HEK293T (cell line): ENCODE results near the gene NINJ2.
A peak's percentile ranks its signal among the peaks of the same experiment; 100 is the strongest.

ENCODE experiments used
- CTCF ChIA-PET: fragments of 350-600 bp; formaldehyde crosslinking; extraction: SDS; loops from one replicate; lab custom pipeline; 2021; ENCODE audit warnings: antibody characterized with exemption, inconsistent platforms; lab: Yijun Ruan, JAX
- POLR2A ChIA-PET: fragments of 350-600 bp; formaldehyde crosslinking; extraction: SDS; loops from one replicate; lab custom pipeline; 2020; ENCODE audit warnings: antibody characterized with exemption, inconsistent platforms; lab: Yijun Ruan, JAX
- DNase-seq: peaks from one replicate; pipeline ENCODE4 v3.0.0; 2012; ENCODE audit warnings: mixed read lengths; ENCODE audit errors: extremely low spot score
- ARNT ChIP-seq: fragments of 450-650 bp; IDR thresholded peaks from 2 replicates; pipeline ENCODE4 v1.6.1; 2017; ENCODE audit warnings: mild to moderate bottlenecking
- BHLHE40 ChIP-seq: fragments of 450-650 bp; IDR thresholded peaks from 2 replicates; pipeline ENCODE4 v1.6.1; 2016; ENCODE audit warnings: mild to moderate bottlenecking, moderate library complexity, borderline replicate concordance
- CTBP1 ChIP-seq: fragments of 450-650 bp; IDR thresholded peaks from 2 replicates; pipeline ENCODE4 v1.6.1; 2016; ENCODE audit warnings: borderline replicate concordance
- ELF4 ChIP-seq: fragments of 450-650 bp; IDR thresholded peaks from 2 replicates; pipeline ENCODE4 v1.6.1; 2017; ENCODE audit warnings: antibody characterized with exemption
- FOXA1 ChIP-seq: fragments of 450-650 bp; IDR thresholded peaks from 2 replicates; pipeline ENCODE4 v1.6.1; 2016; ENCODE audit warnings: mild to moderate bottlenecking
- FOXK2 ChIP-seq: fragments of 450-650 bp; IDR thresholded peaks from 2 replicates; pipeline ENCODE4 v1.6.1; 2016; ENCODE audit warnings: mild to moderate bottlenecking
- FOXM1 ChIP-seq: fragments of 450-650 bp; IDR thresholded peaks from 2 replicates; pipeline ENCODE4 v1.6.1; 2017; ENCODE audit warnings: mild to moderate bottlenecking, borderline replicate concordance
- HDGF ChIP-seq: fragments of 450-650 bp; IDR thresholded peaks from 2 replicates; pipeline ENCODE4 v1.6.1; 2017; ENCODE audit warnings: antibody characterized with exemption, borderline replicate concordance
- L3MBTL2 ChIP-seq: fragments of 450-650 bp; conservative IDR thresholded peaks from 2 replicates; pipeline ENCODE4 v1.6.1; 2016; ENCODE audit warnings: mild to moderate bottlenecking
- LEF1 ChIP-seq: fragments of 450-650 bp; IDR thresholded peaks from 2 replicates; pipeline ENCODE4 v1.6.1; 2017; ENCODE audit warnings: mild to moderate bottlenecking, borderline replicate concordance
- NFRKB ChIP-seq: fragments of 450-650 bp; IDR thresholded peaks from 2 replicates; pipeline ENCODE4 v1.6.1; 2016; ENCODE audit warnings: mild to moderate bottlenecking, moderate library complexity
- SP1 ChIP-seq: fragments of 450-650 bp; IDR thresholded peaks from 2 replicates; pipeline ENCODE4 v1.6.1; 2017
- SUZ12 ChIP-seq: fragments of 450-650 bp; IDR thresholded peaks from 2 replicates; pipeline ENCODE4 v1.6.1; 2016; ENCODE audit warnings: mild to moderate bottlenecking
- TARDBP ChIP-seq: fragments of 450-650 bp; IDR thresholded peaks from 2 replicates; pipeline ENCODE4 v1.6.1; 2016
- ZNF384 ChIP-seq: fragments of 450-650 bp; IDR thresholded peaks from 2 replicates; pipeline ENCODE4 v1.6.1; 2016
- TF ChIP-seq, protein P1 (sequence below): fragments of 450-650 bp; IDR thresholded peaks from 2 replicates; pipeline ENCODE4 v1.6.1; 2016

NINJ2 gene

DNA sequence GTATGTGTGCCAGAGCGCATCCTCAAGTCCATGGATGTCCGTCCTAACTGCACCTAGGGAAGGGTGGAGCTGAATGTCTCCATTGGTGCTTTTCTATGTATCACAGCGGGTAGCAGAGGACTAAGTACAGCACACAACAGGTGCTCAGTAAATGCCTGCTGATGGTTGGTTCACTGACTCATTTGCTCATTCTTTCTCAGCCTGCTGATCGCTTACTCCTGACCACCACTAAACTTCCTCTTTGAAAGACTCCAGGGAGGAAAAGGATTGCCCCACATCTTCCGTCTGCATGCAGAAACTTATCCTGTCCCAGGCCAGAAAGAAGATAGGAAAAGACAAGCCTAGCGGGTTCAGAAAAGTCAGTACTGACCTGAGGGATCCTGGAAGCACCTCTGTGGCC, 137.2 kb downstream of the NINJ2 start:
- ChIA-PET CTCF (no interaction called here), POLR2A (no interaction called here)
- DNase-seq, result no peak
- TF ChIP-seq FOXK2 (no peak), ARNT (no peak)

DNA sequence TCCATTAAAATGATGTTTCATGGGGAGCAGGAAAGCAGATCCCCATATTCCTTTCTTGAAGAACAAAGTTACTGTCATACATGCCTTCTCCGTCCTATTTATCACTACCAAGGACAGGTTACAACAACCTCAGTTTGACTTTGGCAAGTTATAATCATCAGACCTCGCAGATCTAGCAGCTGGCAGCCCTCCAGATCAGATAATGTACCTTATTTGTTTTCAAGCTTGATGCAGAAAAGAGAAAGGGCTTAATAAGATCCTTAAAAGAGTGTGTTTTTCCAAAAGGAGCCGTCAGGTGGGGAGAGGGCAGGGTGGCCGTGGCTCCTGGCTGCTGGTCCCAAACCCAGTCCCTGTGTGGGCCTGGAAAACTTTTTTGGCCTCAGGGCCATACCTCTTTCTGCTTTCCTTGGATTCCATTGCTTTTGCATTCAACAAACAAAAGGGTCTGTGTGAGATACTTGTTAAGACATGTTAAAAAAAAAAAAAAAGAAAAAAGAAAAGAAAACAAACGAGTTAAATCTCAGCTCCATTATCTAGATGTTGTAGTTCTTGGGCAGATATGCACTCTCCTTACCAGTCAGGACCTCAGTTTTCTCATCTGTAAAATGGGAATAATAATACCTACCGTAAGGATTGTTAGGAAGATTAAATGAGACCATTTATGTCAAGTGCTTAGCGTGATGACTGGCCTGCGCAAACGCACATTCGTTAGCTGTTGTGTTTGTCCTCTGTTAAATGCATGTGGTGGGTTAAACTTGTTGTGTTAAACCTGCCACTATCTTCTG, 138.9 kb downstream of the NINJ2 start:
- DNase-seq, result no peak
- TF ChIP-seq NFRKB, result no peak
- TF ChIP-seq BHLHE40, result no peak
- TF ChIP-seq TARDBP, result no peak
- no peak for TF ChIP-seq L3MBTL2
- TF ChIP-seq ZNF384, result no peak
- no peak for TF ChIP-seq LEF1
- no peak for TF ChIP-seq SUZ12
- TF ChIP-seq, protein P1, sequence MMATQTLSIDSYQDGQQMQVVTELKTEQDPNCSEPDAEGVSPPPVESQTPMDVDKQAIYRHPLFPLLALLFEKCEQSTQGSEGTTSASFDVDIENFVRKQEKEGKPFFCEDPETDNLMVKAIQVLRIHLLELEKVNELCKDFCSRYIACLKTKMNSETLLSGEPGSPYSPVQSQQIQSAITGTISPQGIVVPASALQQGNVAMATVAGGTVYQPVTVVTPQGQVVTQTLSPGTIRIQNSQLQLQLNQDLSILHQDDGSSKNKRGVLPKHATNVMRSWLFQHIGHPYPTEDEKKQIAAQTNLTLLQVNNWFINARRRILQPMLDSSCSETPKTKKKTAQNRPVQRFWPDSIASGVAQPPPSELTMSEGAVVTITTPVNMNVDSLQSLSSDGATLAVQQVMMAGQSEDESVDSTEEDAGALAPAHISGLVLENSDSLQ, result no peak
- no peak for TF ChIP-seq CTBP1
- TF ChIP-seq FOXA1, result no peak
- TF ChIP-seq FOXM1, result no peak
- no peak for TF ChIP-seq FOXK2
- TF ChIP-seq SP1, result no peak
- TF ChIP-seq HDGF, result no peak
- no peak for TF ChIP-seq ELF4
- TF ChIP-seq ARNT, result no peak
- POLR2A ChIA-PET, result no interaction called here
- CTCF ChIA-PET, result interaction anchor here (1.0 kb wide), 1 partner anchor 23 kb away, joined by 3 read pairs; no protein-coding TSS in a partner anchor

DNA sequence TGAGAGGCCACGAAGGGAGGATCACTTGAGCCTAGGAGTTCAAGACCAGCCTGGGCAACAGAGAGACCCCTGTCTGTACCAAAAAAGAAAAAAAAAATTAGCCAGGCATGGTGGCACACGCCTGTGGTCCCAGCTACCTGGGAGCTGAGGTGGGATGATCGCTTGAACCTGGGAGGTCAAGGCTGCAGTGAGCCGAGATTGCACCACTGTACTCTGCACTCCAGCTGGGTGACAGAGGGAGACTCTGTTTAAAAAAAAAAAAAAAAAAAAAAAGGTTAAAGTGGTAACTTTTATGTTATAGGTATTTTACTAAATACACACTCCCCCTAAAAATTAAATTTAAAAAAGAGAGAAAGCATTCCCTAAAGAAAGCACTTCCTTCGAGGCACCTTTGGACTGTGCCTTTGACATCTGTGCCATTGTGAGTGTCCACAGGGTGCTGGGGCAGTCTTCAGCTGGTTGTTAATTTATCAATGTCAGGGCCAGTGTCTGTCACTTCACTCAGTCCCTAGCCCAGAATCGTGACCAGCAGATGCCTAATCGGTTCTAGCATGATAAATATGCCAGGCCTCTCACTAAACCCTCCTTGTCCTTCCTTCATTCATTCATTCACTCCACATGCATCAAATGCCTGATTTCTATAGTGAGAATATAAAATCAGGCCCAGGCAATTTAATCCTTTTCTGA, 140.4 kb downstream of the NINJ2 start:
- TF ChIP-seq, protein P1, result peak; percentile 41; the same call in 1 of the 2 replicates
- no peak for TF ChIP-seq ARNT
- no peak for DNase-seq
- ChIA-PET CTCF (no interaction called here), POLR2A (no interaction called here)

DNA sequence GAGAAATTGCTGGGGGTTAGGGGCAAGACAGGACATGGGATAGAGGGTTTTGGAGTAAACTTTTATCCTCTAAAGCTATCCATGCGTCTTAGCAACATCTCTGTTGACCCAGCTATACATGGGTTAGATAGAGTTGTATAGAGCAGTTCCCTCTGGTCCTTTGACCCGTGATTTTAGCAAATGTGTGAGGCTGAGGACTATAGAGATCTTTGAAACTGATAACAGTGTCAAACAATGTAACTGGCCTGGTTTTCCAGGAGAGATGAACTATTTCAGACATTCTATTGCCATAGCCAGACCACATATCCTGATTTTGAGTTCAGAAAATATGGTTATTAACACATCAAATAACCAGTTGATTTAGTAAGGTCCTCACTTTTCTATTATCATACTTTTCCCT, 143.1 kb downstream of the NINJ2 start:
- POLR2A ChIA-PET, result interaction anchor here (0.8 kb wide), 1 partner anchor 13 kb away, joined by 3 read pairs; no protein-coding TSS in a partner anchor
- no peak for TF ChIP-seq FOXA1
- TF ChIP-seq, protein P1, result no peak
- no peak for TF ChIP-seq L3MBTL2
- TF ChIP-seq HDGF, result no peak
- no peak for TF ChIP-seq ELF4
- no peak for TF ChIP-seq BHLHE40
- no peak for TF ChIP-seq ZNF384
- TF ChIP-seq FOXM1, result no peak
- no peak for TF ChIP-seq SP1
- TF ChIP-seq TARDBP, result no peak
- no peak for TF ChIP-seq SUZ12
- no peak for TF ChIP-seq FOXK2
- TF ChIP-seq ARNT, result no peak
- no peak for TF ChIP-seq NFRKB
- TF ChIP-seq LEF1, result no peak
- TF ChIP-seq CTBP1, result no peak
- CTCF ChIA-PET, result no interaction called here
- no peak for DNase-seq

DNA sequence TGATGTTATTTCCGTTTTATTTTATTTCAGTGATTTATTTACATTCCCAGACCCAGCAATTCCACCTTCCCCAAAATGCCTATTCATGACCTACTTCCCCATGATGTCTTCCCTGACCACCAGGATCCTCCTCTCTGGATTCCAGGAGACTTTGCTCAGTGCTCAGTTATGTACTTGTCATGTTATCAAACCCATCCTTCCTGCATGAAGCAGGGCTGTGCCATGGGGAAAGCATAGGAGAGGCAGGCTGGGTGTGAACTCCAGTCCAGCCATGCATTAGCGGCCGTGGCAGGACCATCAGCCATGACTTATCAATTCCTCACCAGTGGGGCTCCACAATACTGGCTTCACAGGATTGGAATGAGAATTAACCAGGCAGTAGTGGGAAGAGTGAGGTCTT, 145.7 kb downstream of the NINJ2 start:
- CTCF ChIA-PET, result interaction anchor here (0.6 to 0.9 kb wide), 3 partner anchors 17 to 577 kb away, joined by 3 to 4 read pairs (median 4); no protein-coding TSS in a partner anchor
- POLR2A ChIA-PET, result no interaction called here
- no peak for TF ChIP-seq FOXA1
- no peak for TF ChIP-seq ZNF384
- no peak for TF ChIP-seq BHLHE40
- TF ChIP-seq SUZ12, result no peak
- TF ChIP-seq L3MBTL2, result no peak
- no peak for TF ChIP-seq ELF4
- no peak for TF ChIP-seq LEF1
- TF ChIP-seq ARNT, result no peak
- no peak for TF ChIP-seq CTBP1
- no peak for DNase-seq
